HCT116 (cell line): ENCODE data around the gene RBM44. TPM values are rescaled to one million over a fixed set of nuclear protein-coding genes. Genes with fewer than 3 reads are reported as not detected.

Experiments used
- ATAC-seq: fragments of 200-7000 bp; cut with Tn5 transposase; 2 replicates; pipeline ENCODE4 v1.9.1; 2020; ENCODE audit warnings: mild to moderate bottlenecking, moderate library complexity
- BruUV-seq: library from RNA; stranded (reverse); fragments of 400-500 nt; replicated peaks from 2 replicates; lab custom pipeline; 2021; lab: Mats Ljungman, UMichigan
- CTCF ChIA-PET: fragments of 300-600 bp; sonication (Branson Sonifier 250); formaldehyde crosslinking; loops from one replicate; lab custom pipeline; 2021; ENCODE audit warnings: antibody characterized with exemption; lab: Charles Lee
- POLR2A ChIA-PET: fragments of 300-600, 350-600 bp; sonication (Branson Sonifier 250); formaldehyde crosslinking; loops from one replicate; lab custom pipeline; 2021; ENCODE audit warnings: antibody characterized with exemption; lab: Charles Lee
- RAD21 ChIA-PET, 2 experiments: fragments of 300-600 bp; sonication (Branson Sonifier 250); formaldehyde crosslinking; loops; one replicate each; lab custom pipeline; 2023; ENCODE audit warnings: low total read pairs in 2 of 2; ENCODE audit not compliant: uncharacterized antibody in 2 of 2, unreplicated experiment in 2 of 2, low non-redundant PET in 1 of 2; lab: Charles Lee
- DNase-seq: peaks from one replicate; pipeline ENCODE4 v3.0.0-alpha.2; 2010; ENCODE audit warnings: low read depth, low spot score
- H2AFZ ChIP-seq: fragments of 200-600 bp; shearing (Covaris generic), sonication (generic); 2 replicates; pipeline ENCODE4 v1.6.1; 2017; ENCODE audit warnings: low read depth, mixed run types, mixed read lengths, antibody characterized with exemption, low read length; ENCODE audit not compliant: poor library complexity, severe bottlenecking
- H3K27ac ChIP-seq: 2 replicates; pipeline ENCODE4 v1.5.1; 2012; ENCODE audit warnings: low read depth, low read length
- H3K27me3 ChIP-seq: fragments of 200-600 bp; sonication (generic); 2 replicates; pipeline ENCODE4 v1.6.1; 2016; ENCODE audit warnings: mixed run types, low read length, mixed read lengths; ENCODE audit not compliant: insufficient read depth
- H3K36me3 ChIP-seq, 2 experiments: fragments of 200-500 bp in 1 of 2; fragments of 200-600 bp in 1 of 2; sonication (Bioruptor generic) in 1 of 2; sonication (generic) in 1 of 2; 2 replicates each; pipeline versions ENCODE4 v1.5.1 to v1.6.1; 2014 to 2016; ENCODE audit warnings: low read length in 2 of 2, inconsistent platforms in 1 of 2, mixed read lengths in 1 of 2, mixed run types in 1 of 2; ENCODE audit not compliant: insufficient read depth in 2 of 2, control insufficient read depth in 1 of 2
- H3K4me1 ChIP-seq, 2 experiments: fragments of 200-600 bp in 1 of 2; sonication (generic) in 1 of 2; 2 replicates each; pipeline versions ENCODE4 v1.5.1 to v1.6.1; 2012 to 2017; ENCODE audit warnings: low read length in 2 of 2, inconsistent platforms in 1 of 2, mild to moderate bottlenecking in 1 of 2, mixed read lengths in 1 of 2, mixed run types in 1 of 2, moderate library complexity in 1 of 2; ENCODE audit not compliant: insufficient read depth in 2 of 2, control insufficient read depth in 1 of 2
- H3K4me2 ChIP-seq: fragments of 200-600 bp; sonication (generic); 2 replicates; pipeline ENCODE4 v1.6.1; 2017; ENCODE audit warnings: mixed run types, low read length, mixed read lengths
- H3K4me3 ChIP-seq, 2 experiments: fragments of 200-600 bp in 1 of 2; sonication (generic) in 1 of 2; replicated peaks in 1 of 2; 2 replicates each; pipeline ENCODE4 v1.5.1; 2011 to 2016; ENCODE audit warnings: low read length in 2 of 2, control low read depth in 1 of 2, low read depth in 1 of 2, mild to moderate bottlenecking in 1 of 2, mixed read lengths in 1 of 2, mixed run types in 1 of 2
- H3K79me2 ChIP-seq: fragments of 200-600 bp; sonication (generic); 2 replicates; pipeline ENCODE4 v1.6.1; 2017; ENCODE audit warnings: mild to moderate bottlenecking, mixed run types, low read length, moderate library complexity, mixed read lengths; ENCODE audit not compliant: insufficient read depth
- H3K9ac ChIP-seq: fragments of 200-600 bp; sonication (generic); 2 replicates; pipeline ENCODE4 v1.6.1; 2016; ENCODE audit warnings: low read length, mixed read lengths
- H3K9me2 ChIP-seq: fragments of 200-600 bp; sonication (generic), shearing (Covaris generic); 2 replicates; pipeline ENCODE4 v1.6.1; 2017; ENCODE audit warnings: mixed run types, mild to moderate bottlenecking, moderate library complexity; ENCODE audit not compliant: insufficient read depth
- H3K9me3 ChIP-seq, 2 experiments: fragments of 200-500 bp in 1 of 2; fragments of 200-600 bp in 1 of 2; sonication (Bioruptor generic) in 1 of 2; sonication (generic) in 1 of 2; 2 replicates each; pipeline ENCODE4 v1.6.1; 2014 to 2017; ENCODE audit warnings: low read length in 2 of 2, mixed read lengths in 2 of 2, inconsistent platforms in 1 of 2, low read depth in 1 of 2, mild to moderate bottlenecking in 1 of 2, mixed run types in 1 of 2, moderate library complexity in 1 of 2; ENCODE audit not compliant: control insufficient read depth in 1 of 2, insufficient read depth in 1 of 2
- H4K20me1 ChIP-seq: fragments of 200-600 bp; sonication (generic), shearing (Covaris generic); 2 replicates; pipeline ENCODE4 v1.6.1; 2017; ENCODE audit warnings: mixed run types, mild to moderate bottlenecking, moderate library complexity; ENCODE audit not compliant: insufficient read depth
- EGR1 ChIP-seq: IDR thresholded peaks from 2 replicates; pipeline ENCODE4 v1.6.1; 2012; ENCODE audit warnings: low read depth
- ELF1 ChIP-seq: IDR thresholded peaks from 2 replicates; pipeline ENCODE4 v1.6.1; 2012; ENCODE audit warnings: low read depth, borderline replicate concordance
- EZH2 ChIP-seq: fragments of 200-600 bp; sonication (generic); IDR thresholded peaks from 2 replicates; pipeline ENCODE4 v1.6.1; 2017; ENCODE audit warnings: antibody characterized with exemption, mixed run types
- EZH2phosphoT487 ChIP-seq: fragments of 200-600 bp; IDR thresholded peaks from 2 replicates; pipeline ENCODE4 v1.6.1; 2018; ENCODE audit warnings: antibody characterized with exemption, borderline replicate concordance
- FOSL1 ChIP-seq: IDR thresholded peaks from 2 replicates; pipeline ENCODE4 v1.6.1; 2012; ENCODE audit warnings: low read depth
- MAX ChIP-seq: IDR thresholded peaks from 2 replicates; pipeline ENCODE4 v1.6.1; 2012
- POLR2A ChIP-seq: IDR thresholded peaks from 2 replicates; pipeline ENCODE4 v1.7.0; 2011; ENCODE audit warnings: borderline replicate concordance; ENCODE audit not compliant: insufficient read depth, insufficient read length; ENCODE audit errors: extremely low read depth
- TCF7L2 ChIP-seq: IDR thresholded peaks from 2 replicates; pipeline ENCODE4 v1.7.0; 2011; ENCODE audit warnings: borderline replicate concordance, inconsistent platforms; ENCODE audit not compliant: insufficient read depth, insufficient read length; ENCODE audit errors: extremely low read depth
- YY1 ChIP-seq: IDR thresholded peaks from 2 replicates; pipeline ENCODE4 v1.6.1; 2011; ENCODE audit warnings: low read length, low read depth, moderate library complexity, mild to moderate bottlenecking; ENCODE audit not compliant: insufficient replicate concordance; ENCODE audit errors: extremely low read depth
- ZFX ChIP-seq: fragments of 450-650 bp; IDR thresholded peaks from 2 replicates; pipeline ENCODE4 v1.6.1; 2017
- intact Hi-C: fragments of 100-400 bp; cut with micrococcal nuclease; formaldehyde crosslinking; loops from 2 replicates; pipeline ENCODE4 v1.10.0; 2022
- total RNA-seq: library from RNA; stranded (reverse); gene quantifications from one replicate; pipeline ENCODE4 v1.2.1, GENCODE V29; 2021; ENCODE audit not compliant: unreplicated experiment
- TF ChIP-seq, protein P1 (sequence below): IDR thresholded peaks from 2 replicates; pipeline ENCODE4 v1.6.1; 2012

The RBM44 gene
- total RNA-seq, 1 experiment from 2014 or later: 0.54 TPM

DNA sequence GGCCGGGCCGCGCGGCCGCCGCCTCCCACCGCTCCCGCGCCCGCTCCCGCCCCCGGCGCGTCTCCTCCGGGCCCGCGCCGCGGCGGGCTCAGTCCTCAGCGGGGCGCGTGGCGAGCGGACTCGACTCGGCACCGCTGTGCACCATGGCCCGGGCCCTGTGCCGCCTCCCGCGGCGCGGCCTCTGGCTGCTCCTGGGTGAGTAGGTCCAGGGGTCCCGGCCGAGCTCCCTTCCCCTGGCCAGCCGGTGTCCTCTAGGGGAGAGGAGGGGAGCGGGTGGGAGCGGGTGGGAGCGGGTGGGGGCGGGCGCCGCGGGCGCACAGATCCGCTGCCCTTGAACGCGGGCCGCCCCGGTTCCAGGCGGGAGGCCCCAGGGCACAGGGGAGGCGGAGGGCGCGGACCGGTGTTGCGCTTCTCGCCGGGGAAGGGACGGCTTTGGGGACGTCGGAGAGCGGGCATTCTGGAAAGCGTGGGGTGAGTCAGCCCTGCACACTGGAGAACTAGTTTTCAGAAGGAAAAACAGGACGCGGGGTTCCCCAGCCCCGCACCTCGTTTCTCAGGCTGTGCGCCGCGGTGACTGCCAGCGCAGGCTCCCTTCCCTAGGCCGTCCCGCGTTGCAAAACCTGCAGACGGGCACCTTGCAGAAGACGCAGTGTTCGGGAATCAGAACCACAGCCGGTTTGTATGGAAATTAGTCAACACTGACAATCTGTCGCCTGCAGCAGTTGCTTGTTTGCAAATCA is 61.1 kb downstream of the RBM44 start, which contains the start of gene RAMP1:
TSS of gene RAMP1 (plus strand) at position 91 of the 740 bp plus-strand sequence. CDS start at position 144, 53 bp downstream.
- peaks cover 33% of the 10 kb centered on the region for H3K79me2 ChIP-seq
- peak within 1 kb of the TSS; percentile 83 for H2AFZ ChIP-seq
- POLR2A ChIA-PET: no interaction called here
- CTCF ChIA-PET: no interaction called here
- no peaks in the 10 kb centered on the region for H3K36me3 ChIP-seq
- no peaks in the 10 kb centered on the region for H4K20me1 ChIP-seq
- H3K9me3 ChIP-seq: no peaks in the 10 kb centered on the region
- RAD21 ChIA-PET: no interaction called here
- H3K4me3 ChIP-seq: peak within 1 kb of the TSS; percentile 53 to 71
- TF ChIP-seq ZFX: peak; percentile 24; the same call in 1 of the 2 replicates
- TF ChIP-seq YY1: no peak
- TF ChIP-seq, all 23 proteins: peak for 1
- DNase-seq (no peak), ATAC-seq (peak; percentile 33)
- peak within 1 kb of the TSS; percentile 65 for H3K9ac ChIP-seq
- no TSS peak for BruUV-seq
- H3K9me2 ChIP-seq: no peaks in the 10 kb centered on the region
- no peaks in the 10 kb centered on the region for H3K27me3 ChIP-seq
- H3K4me2 ChIP-seq: peak within 1 kb of the TSS; percentile 93
- H3K27ac ChIP-seq: peak within 1 kb of the TSS; percentile 90
- peaks cover 42 to 61% of the 10 kb centered on the region in 2 experiments for H3K4me1 ChIP-seq
- intact Hi-C loops: loop anchor here (2.0 to 5.0 kb wide), 2 partner anchors 63 to 397 kb away; no protein-coding TSS in a partner anchor

- peak overlapping the region; percentile 53 to 71 for H3K4me3 ChIP-seq
- ATAC-seq (no peak), DNase-seq (no peak)
- H3K9ac ChIP-seq: peak overlapping the region; percentile 65
- no peaks in the 10 kb centered on the region for H3K9me3 ChIP-seq
- peaks cover 33% of the 10 kb centered on the region for H3K79me2 ChIP-seq
- H2AFZ ChIP-seq: no peak overlapping the region
- TF ChIP-seq EZH2 (no peak), EGR1 (no peak), POLR2A (no peak), MAX (no peak), TCF7L2 (no peak), ELF1 (no peak), FOSL1 (no peak), EZH2phosphoT487 (no peak)
- TF ChIP-seq, protein P1, sequence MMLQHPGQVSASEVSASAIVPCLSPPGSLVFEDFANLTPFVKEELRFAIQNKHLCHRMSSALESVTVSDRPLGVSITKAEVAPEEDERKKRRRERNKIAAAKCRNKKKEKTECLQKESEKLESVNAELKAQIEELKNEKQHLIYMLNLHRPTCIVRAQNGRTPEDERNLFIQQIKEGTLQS: no peak
- intact Hi-C loops: loop anchor here (5.0 kb wide), 1 partner anchor 62 kb away; no protein-coding TSS in a partner anchor
- RAD21 ChIA-PET: no interaction called here
- H3K27me3 ChIP-seq: no peaks in the 10 kb centered on the region
- no peaks in the 10 kb centered on the region for H4K20me1 ChIP-seq
- CTCF ChIA-PET: interaction anchor here (2.0 kb wide), 1 partner anchor 63 kb away, joined by 7 read pairs; no protein-coding TSS in a partner anchor
- TSS peak; percentile 55 for BruUV-seq
- POLR2A ChIA-PET: no interaction called here
- H3K36me3 ChIP-seq: no peaks in the 10 kb centered on the region
- H3K4me2 ChIP-seq: peak overlapping the region; percentile 93
- peaks cover 47 to 68% of the 10 kb centered on the region in 2 experiments for H3K4me1 ChIP-seq
- H3K27ac ChIP-seq: peak overlapping the region; percentile 90
- H3K9me2 ChIP-seq: no peaks in the 10 kb centered on the region
Observed at GRCh38 chr2:237860273-237860935, 61.8 kb downstream of the RBM44 start.
